Measurements from ENCODE around the gene TNFRSF1A.
A peak's percentile ranks its signal among the peaks of the same experiment; 100 is the strongest.
"Not testable (repeated sequence)": the region's sequence is repeated elsewhere in the genome, so short reads cannot be mapped to it uniquely, and the experiment has no call there.

TNFRSF1A gene

DNA sequence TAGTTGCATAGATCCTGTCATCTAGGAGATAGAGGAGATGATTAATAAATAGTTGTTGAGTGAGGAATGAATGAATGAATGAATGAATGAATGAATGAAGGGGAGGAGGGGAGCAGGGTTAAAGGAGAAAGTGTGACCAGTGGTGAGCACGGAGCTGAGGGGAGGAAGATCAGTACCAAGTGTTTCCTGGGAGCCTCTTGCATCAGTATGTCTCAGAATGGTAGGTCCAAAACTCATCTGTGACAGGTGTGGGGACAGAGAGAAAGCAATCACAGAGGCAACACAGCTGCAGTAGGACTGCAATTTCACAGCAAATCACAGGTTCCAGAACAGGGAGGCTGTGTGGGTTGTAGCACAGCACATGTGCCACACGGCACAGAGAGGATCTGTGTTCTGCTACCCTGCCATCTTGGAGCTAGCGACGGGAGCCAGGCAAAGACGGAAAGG lies 14.5 kb upstream of the TNFRSF1A start:
- no peak for DNase-seq (ENCODE audit: low read depth)

DNA sequence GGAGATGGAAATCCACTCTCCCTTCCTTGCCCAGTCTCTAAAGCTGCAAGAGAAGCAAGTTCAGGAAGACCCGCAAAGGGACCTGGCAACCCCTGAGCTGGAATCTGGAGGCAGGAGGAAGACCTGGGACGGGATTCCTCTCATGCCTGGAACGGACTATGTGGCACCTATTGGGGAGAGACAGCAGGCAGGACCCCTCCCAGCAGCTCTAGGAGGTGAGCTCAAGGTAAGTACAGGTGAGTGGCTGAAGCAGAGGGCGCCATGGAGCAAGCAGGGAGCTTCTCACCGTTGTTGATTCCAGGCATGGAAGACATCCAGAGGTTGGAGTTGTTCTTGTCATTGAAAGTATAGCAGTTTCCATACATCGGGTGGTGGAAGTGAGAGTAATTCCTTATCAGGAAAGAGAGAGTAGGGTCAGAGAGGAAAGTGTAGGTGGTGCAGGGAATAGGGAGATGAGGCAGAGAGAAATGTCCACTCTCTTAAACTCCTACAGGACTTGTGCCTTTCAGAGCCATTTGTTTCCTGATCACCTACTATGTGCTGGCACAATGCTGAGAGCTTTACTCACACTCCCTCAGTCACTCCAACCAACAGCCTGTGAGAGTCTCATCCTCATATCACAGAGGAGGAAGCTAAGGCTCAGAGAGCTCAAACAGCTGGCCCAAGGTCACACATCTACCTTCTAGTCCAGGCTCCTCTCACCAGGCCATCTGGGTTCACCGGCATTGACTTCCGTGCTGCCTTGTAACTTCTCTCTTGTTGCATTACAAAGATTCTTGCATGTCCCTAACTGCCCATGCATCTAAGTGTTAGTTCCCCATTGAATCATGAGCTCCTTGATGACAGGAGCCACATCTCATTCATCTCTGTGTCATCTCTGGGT lies 13.9 kb upstream of the TNFRSF1A start:
- no peak for DNase-seq (ENCODE audit: low read depth)

DNA sequence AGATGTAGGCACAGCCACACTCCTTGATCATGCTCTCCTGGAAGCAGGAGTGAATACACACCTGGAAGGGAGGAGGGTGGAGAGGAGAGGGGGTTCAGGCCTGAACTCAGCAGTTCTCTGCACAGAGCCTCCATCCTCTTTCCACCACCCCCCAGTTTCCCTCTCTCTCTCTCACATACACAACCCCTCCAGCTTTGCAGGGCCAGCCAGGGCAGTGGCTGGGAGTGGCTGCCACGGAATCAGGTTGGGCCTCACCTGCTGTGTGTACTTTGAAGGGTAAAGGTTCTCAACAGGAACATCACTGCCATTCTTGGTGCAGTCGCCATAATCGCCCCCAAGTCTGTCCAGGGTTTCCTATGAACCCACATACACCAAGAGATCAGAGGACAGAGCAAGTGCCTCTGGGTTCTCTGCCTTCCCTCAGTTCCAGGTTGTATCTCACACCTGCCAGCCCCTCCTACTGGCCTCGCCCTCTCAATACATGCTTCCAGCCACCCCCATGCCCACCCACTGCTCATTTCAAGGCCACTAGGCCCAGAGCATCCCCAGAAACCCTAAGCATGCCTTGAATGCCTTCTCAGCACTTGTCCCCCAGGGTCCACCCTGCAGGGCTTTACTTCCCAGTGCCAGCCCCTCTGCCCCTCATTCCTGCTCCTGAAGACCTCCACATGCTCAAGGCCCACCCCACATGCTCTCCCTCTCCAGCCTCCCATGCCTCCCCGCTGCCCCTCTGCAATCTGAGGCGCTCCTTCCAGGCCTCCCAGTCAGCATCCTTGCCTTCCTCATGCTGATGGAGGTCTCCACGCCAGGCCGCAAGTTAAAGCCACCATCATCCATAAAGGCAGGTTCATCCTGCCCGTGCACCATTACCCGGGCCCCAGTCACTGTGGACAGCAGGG lies 12.9 kb upstream of the TNFRSF1A start:
- no peak for DNase-seq (ENCODE audit: low read depth)

DNA sequence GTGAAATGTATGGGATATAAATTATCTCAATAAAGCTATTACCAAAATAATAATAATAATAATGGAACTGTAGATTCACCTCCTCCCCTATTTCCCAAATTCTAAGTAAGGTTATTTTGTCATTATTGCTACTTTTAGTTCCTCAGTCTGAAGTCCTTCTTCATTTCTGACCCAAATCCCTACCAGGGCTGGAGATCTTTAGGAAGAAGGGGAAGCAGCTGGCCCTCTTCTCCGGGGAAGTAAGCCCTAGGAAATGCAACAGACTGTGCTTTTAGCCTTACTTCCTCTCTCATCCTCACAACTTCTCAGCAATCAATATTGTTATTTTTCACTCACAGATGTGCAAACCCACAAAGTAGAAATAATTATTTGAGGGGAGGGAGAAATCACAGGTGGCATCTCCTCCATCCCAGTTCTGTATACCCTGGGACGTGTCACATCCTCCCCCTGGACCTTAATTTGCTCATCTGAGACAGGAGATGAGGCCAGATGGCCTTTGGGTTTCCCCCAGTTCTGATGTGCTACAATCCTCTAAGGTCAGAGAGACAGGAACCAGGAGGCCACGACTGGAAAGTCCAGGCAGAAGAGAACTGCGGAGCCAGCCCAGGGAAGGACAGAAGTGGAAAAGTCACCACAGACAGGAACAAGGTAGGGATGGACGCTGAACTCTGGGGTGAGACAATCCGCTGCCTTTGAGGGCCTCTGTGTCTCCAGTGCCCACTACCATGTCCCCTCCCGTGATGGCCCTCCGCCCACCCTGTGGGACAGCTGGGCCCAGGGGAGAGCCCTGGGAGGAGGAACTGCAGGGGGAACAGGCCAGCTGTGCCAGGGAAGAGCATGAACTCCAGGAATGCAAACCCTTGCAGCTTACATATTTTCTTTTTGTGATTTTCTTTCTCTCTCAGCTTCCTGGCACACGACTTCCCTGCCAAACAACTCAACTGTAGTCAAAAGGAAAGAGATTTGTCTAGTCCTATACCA lies 10.6 kb upstream of the TNFRSF1A start:
- DNase-seq (ENCODE audit: low read depth): no peak

DNA sequence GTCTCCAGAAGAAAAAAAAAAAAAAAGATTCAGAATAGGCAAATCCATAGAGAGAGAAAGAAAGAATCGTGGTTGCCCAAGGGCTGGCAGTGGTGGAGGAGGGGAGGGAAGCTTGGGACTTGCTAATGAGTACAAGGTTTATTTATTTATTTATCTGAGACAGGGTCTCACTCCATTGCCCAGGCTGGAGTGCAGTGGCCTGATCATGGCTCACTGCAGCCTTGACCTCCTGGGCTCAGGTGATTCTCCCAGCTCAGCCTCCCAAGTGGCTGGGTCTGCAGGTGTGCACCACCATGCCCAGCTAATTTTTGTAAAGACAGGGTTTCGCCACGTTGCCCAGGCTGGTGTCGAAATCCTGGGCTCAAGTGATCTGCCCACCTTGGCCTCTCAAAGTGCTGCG lies 9.7 kb upstream of the TNFRSF1A start:
- no peak for DNase-seq (ENCODE audit: low read depth)

DNA sequence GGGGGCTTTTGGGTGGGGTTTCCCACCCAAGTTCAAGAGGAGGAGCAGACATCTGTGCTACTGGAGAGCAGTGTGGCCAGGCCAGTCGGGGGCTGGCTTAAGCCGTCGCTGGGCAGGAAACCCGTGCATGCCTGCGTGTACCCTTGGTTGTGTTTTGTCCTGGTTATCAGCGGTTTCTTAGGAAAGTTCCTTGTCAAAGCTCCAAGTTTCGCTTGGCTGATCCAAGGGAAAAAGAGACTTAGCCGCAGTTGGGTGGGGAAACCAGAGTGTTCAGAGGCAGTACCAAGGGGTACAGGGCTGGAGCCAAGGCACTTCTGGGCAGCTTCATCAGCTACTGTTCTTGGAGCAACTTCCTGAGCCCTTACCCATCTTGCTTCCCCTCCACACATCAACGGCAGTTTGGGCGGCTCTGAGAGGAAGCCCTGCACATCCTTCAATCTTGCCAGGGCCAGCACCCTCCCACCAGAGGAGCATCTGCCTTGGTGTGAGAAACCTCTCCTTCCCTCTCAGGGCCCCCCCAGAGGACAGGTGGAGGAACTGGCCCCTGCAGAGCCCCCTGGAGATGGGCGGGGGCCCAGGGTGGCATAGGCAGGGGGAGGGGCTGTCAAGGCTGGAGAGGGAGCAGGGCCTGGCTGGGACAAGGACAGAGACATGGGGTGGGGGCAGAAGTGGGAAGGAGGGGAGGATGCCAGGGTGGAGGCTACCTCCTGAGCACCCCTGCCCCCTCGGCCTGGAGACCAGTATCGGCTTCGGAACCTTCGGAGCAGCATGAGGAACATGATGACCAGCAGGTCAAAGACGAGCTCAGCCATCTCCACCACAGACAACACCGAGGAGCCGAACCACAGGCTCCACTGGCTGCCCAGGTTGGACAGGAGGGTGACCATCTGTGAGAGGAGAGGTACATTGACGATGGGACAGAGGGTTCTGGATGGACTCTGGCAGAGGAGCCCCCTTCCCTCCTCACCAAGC lies 5.8 kb upstream of the TNFRSF1A start:
- DNase-seq (ENCODE audit: low read depth): no peak

DNA sequence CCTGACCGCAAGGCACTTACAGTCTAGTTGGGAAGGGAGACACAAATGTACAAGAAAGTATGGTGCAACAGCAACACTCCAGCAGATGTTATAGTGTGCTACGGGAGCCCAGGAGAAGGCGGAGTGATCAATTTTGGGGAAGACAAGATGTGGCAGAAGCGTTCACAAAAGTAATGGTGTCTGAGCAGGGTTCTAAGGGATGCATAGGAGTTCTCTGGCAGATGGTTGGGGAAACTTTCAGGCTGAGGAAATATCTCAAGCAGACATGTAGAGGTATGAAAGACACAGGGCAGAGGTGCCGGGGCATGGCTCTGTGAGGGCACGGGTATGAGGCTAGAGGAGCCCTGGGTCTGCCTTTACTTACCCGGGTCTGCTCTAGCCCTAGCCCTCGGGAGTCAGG lies 5.1 kb upstream of the TNFRSF1A start:
- no peak for DNase-seq (ENCODE audit: low read depth)

DNA sequence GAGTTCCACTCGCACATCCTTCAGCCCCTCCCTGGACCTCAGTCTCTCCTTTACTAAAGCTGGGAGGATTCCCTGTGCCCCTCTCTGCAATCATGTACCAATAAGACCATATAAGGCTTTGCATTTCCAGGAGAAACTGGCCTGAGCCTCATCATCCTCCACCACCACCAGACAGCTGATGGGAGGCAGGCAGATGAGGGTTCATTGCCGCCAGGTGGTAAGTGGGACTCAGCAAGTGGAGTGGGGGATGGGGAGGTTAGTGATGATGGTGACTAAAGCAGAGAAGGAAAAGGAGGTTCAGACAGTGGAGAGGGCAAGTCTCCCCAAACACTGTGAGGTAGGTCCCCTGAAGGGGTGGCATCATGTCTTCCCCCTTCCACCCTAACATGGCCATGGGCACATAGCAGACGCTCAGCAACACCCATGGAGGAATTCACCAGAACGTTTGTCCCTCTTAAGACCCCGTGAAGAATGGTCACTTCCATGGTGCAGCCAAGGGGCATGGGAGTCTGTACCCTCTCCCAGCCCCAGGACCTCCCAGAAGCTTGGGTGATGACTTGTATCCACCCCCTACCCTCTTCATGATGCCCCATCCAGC lies 4.5 kb upstream of the TNFRSF1A start:
- no peak for DNase-seq (ENCODE audit: low read depth)

DNA sequence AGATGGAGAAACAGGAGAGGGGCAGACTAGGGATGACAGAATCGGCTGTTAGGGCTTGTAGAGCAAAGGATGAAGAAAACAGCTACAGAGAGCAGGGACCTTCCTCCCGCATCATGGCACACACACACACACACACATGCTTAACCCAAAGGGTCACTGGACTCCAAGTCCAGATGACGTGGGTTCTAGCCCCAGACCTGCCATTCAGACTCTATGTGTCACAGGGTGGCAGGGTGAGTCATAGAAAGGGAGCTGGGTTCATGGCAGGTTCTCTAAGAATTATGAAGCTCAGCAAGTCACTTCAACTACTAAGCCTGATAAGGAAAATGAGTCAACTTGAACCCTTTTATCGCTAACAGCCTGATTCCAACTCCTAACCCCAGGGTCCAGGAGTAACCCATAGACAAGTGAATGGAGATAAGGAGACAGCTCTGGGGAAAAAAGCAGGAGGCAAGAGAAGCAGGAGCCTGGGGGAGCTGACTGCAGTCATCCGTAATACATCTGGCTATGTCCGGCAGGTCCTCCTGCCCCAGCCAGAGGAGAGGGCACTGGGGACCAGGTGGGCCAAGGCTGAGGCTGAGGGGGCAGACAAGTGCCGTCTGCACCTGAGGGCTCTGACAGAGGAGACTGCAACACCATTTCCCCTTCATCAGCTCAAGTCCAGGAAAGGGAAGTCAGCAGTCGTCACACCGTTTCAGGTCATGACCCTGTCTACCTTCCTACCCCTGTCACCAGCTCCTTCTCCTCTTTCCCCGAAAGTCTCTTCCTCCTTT lies 3.6 kb upstream of the TNFRSF1A start:
- peak; percentile 30 for DNase-seq (ENCODE audit: low read depth)

DNA sequence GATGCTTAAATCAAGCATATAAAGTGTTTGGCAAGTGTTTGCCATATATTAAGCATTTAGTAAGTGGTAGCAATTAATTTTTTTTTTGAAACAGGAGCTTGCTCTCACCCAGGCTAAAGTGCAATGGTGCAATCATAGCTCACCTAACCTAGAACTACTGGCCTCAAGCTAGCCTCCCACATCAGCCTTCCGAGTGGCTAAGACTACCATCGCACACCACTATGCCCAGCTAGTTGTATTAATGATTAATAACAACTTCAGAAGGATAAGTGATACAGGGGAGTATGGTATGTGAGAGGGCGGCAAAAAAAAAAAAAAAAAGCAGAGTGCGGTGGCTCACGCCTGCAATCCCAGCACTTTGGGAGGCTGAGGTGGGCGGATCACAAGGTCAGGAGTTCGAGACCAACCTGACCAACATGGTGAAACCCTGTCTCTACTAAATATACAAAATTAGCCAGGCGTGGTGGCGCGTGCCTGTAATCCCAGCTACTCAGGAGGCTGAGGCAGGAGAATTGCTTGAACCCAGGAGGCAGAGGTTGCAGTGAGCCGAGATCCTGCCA lies 2.3 kb upstream of the TNFRSF1A start:
- not testable (repeated sequence) for DNase-seq (ENCODE audit: low read depth)

DNA sequence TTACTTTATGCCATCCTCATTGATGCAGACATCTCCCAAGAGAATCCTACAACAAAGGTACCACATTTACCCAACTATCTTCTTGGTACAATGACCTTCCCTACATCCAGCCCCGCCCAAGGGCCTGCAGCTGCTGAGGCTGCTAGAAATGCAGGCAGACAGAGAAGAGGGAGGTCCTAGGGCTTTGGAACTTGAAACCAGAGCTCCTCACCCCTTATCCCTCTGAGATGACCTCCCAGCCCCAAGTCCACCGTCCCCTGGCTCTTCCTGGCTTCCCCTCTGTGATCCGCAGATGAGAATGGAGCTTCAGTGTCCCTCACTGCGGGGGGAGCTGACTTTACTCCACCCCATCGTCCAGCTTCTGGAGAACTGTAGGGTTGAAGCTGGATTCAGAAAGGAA lies 1.6 kb upstream of the TNFRSF1A start:
- no peak for DNase-seq (ENCODE audit: low read depth)

DNA sequence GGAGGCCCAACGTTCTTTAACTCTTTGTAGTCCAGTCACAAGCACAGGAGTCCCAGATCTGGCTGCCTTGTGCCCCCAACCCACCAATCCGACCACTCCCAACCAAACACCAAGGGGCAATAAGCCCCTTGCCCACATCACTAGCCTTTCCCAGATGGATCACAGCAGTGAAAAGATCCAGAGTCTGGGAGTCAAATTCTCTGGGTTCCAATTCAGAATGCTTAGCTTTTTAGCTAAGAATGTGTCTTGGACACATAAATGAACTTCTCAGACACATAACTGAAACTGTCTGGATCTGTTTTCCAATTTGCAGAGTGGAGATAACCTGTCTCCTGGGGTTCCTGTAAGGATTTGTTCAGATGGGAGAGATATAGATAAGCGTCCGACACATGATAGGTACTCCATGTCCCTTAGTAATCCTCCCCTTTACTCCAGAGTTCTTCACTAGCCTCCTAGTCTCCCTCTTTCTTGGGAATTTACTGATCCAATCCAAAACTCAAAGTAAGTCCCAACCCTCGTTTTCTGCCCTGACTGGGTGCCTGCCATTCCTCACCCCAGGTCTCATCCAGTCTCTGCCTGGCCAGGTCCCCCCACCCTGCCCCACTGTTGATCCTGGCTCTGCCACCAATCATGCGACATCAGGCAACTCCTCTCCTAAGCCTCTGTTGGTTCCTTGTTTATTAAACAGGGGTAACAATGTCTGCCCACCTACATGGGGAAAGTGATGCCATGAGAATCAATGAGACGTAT lies 439 bp upstream of the TNFRSF1A start:
- no peak for DNase-seq (ENCODE audit: low read depth)

DNA sequence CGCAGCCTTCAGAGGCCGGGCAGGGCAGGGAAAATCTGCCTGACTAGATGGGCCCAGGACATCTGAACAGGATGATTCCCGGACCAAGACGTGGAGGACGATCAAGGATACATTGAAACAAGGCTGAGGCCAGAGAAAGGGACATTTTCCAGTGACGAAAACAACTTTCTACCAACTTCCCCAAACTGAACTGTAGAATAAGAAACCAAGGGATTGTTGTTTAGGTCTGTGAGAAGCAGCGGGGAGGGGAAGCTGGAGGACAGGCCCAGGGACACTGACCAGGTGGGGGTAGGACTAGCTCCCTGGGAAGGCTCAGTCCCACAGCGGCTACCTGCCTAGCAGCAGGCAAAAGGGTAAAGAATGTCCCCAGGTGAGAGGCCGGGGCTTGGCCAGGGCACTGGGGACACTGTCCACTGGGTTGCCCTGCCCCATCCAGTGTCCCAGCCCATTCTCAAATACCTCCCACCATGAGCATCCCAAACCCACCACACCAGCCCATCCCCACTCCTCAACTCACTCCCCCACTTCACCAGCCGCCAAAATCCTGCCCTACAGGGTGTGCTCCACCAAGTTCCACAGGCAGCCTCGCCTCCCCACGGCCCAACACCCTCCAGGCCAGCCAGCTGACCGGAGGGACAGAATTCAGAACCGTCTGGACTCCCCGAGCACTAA lies 995 bp downstream of the TNFRSF1A start:
- no peak for DNase-seq (ENCODE audit: low read depth)

DNA sequence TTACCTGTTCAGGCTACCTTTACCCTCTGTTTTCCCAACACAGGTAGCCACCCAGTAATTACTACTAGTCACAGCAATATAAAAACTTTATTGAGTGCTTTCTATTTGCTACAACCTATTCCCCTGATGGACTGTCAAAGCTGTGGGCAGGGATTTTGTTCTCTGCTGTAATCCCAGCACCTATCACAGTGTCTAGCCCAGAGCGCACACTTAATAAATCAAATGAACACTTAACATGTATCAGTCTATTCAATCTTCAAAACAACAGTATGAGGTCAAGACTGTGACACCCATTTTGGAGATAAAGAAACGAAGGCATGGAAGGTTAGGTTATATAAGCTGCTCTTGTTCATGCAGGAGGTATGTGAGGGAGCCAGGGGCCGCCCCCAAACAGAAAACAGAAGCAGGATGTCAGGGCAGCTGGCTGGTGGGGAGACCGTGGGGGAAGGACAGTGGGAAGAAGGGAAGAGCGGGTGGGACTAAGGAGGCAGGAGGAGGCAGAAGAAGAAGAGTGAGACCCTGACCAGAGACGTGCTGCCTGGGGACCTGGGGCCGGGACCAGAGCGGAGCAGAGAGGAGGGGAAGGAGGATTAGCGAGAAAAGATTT lies 1.7 kb downstream of the TNFRSF1A start:
- no peak for DNase-seq (ENCODE audit: low read depth)

DNA sequence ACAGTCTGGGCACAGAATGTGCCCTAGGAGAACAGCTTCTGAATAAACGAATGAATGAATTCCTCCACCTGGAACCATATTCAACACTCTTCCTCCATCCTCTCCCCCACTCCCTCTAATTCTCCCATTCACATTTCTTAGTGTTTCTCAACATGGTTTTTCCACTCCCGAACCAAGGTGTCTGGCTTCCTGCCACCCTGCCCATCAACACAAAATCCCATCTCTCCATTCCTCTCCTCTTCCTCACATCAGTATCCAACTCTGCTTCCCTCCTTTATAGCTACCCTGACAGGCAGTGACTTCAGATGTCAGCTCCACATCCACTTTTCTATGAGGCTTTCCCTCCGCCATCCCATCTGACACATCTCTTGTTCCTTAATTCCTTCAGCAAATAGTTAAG lies 2.9 kb downstream of the TNFRSF1A start:
- no peak for DNase-seq (ENCODE audit: low read depth)

DNA sequence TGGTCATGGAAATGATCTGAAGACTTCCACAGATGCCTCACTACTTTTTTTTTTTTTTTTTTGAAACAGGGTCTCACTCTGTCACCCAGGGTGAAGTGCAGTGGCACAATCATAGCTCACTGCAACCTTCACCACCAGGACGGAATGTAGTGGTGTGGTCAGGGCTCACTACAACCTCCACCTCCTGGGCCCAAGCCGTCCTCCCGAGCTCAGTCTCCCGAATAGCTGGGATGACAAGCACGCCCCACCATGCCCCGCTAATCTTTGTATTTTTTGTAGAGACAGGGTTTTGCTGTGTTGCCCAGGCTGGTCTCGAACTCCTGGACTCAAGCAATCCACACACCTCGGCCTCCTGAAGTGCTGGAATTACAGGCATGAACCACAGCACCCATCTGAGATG lies 3.3 kb downstream of the TNFRSF1A start:
- not testable (repeated sequence) for DNase-seq (ENCODE audit: low read depth)

DNA sequence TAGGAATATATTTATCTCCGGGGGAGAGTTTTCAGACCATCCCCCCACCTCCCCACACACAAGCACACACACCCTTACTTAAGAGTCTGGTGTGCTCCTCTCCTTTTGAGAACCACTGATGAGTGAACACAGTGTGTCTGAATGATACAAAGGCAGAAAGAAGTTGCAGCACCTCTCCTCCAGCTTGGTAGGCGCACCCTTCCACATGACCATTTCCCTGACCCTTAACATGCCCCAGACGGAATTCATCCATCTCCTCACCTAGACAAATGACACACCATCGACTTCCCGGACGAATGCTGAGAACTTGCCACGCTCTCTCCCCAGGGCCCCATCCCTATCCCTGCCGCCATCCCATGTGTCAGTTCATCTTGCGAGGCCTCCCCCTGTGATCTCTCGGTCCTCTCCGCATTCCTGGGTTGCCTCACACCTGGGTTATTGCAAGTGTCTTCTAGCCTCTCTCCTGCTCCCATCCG lies 3.9 kb downstream of the TNFRSF1A start:
- DNase-seq (ENCODE audit: low read depth): no peak

Data from T-helper 22 cell (primary cell).